Nephron (organoid): ENCODE results near the gene DNER.
"Not testable (repeated sequence)": the region's sequence is repeated elsewhere in the genome, so short reads cannot be mapped to it uniquely, and the experiment has no call there.

Experiments
- H3K27ac Mint-ChIP-seq, 3 experiments: 2 replicates each; pipeline ENCODE4 v1.8.0; 2020; ENCODE audit warnings: mixed read lengths in 3 of 3, mild to moderate bottlenecking in 2 of 3, moderate library complexity in 1 of 3
- H3K27me3 Mint-ChIP-seq: 2 replicates; pipeline ENCODE4 v1.8.0; 2021; ENCODE audit warnings: low read depth, mild to moderate bottlenecking, moderate library complexity, mixed read lengths
- H3K36me3 Mint-ChIP-seq: 2 replicates; pipeline ENCODE4 v1.8.0; 2020; ENCODE audit warnings: low read depth, mixed read lengths
- H3K4me1 Mint-ChIP-seq: 2 replicates; pipeline ENCODE4 v1.8.0; 2020; ENCODE audit warnings: mixed read lengths
- H3K4me3 Mint-ChIP-seq, 3 experiments: 2 replicates each; pipeline ENCODE4 v1.8.0; 2020; ENCODE audit warnings: mild to moderate bottlenecking in 3 of 3, mixed read lengths in 3 of 3, moderate library complexity in 2 of 3
- H3K9me3 Mint-ChIP-seq: 2 replicates; pipeline ENCODE4 v1.8.0; 2020; ENCODE audit warnings: mixed read lengths
- TF ChIP-seq, protein P1 (sequence below), 3 experiments: fragments of 200-600 bp; sonication (generic); IDR thresholded peaks; one replicate each; pipeline ENCODE4 v1.5.0; 2021; ENCODE audit warnings: antibody characterized with exemption in 3 of 3; ENCODE audit not compliant: unreplicated experiment in 3 of 3

The DNER gene

DNA sequence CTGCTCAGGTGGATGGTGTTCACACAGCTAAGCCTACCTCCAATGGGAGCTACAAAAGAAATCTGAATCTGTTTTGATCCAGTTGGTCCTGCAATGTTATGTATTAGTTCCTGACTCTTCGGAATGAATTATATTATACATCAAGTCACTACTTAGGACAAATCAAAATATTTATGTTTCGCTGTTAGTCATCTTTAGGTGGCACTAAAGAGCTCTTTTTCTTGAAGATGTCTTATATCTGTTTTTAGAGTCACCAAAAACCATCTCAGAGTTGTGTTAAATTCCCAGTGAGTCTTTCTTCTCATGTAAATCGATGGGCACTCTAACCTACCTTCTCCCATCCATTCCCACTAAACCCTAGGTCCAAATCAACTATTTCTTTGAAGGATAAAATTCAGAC is 2.2 kb downstream of the DNER start:
- no peak overlapping the region for H3K27ac Mint-ChIP-seq

DNA sequence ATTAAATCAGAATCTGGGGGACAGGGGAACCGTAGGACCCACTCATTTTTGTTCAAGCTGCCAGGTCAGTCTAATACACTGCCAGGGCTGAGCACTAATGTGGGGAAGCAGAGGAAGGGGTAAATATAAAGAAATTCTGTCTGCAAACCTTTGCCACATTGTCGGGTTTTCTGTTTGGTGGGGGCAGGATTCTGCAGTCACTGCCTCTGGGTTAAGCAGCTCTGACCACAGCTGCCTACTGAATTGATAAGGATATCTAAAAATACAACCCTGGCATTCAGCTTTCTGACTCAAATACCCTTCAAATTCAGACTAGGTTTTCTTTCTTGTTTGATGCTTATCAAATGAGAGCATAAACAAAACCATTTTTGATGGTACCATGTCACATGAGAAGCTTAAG is 6.0 kb downstream of the DNER start:
- H3K4me3 Mint-ChIP-seq, result no peak overlapping the region
- H3K9me3 Mint-ChIP-seq, result peaks cover 7% of the 10 kb centered on the region
- H3K27ac Mint-ChIP-seq, result no peak overlapping the region
- peaks cover 4% of the 10 kb centered on the region for H3K4me1 Mint-ChIP-seq
- H3K36me3 Mint-ChIP-seq, result no peaks in the 10 kb centered on the region
- TF ChIP-seq, protein P1, sequence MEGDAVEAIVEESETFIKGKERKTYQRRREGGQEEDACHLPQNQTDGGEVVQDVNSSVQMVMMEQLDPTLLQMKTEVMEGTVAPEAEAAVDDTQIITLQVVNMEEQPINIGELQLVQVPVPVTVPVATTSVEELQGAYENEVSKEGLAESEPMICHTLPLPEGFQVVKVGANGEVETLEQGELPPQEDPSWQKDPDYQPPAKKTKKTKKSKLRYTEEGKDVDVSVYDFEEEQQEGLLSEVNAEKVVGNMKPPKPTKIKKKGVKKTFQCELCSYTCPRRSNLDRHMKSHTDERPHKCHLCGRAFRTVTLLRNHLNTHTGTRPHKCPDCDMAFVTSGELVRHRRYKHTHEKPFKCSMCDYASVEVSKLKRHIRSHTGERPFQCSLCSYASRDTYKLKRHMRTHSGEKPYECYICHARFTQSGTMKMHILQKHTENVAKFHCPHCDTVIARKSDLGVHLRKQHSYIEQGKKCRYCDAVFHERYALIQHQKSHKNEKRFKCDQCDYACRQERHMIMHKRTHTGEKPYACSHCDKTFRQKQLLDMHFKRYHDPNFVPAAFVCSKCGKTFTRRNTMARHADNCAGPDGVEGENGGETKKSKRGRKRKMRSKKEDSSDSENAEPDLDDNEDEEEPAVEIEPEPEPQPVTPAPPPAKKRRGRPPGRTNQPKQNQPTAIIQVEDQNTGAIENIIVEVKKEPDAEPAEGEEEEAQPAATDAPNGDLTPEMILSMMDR (IDR thresholded peaks at IDR 0.05; ENCODE audit: unreplicated experiment in 3 of 3), result no peak
- peaks cover 62% of the 10 kb centered on the region for H3K27me3 Mint-ChIP-seq

More for the DNA sequence above, 2.2 kb downstream of the DNER start:
- Mint-ChIP-seq H3K36me3 (no peaks in the 10 kb centered on the region), H3K27me3 (peaks cover 80% of the 10 kb centered on the region), H3K4me1 (peaks cover 10% of the 10 kb centered on the region), H3K9me3 (peaks cover 7% of the 10 kb centered on the region), H3K4me3 (peak overlapping the region; percentile 53 to 84 (median 80))
- TF ChIP-seq, protein P1 (IDR thresholded peaks at IDR 0.05; ENCODE audit: unreplicated experiment in 3 of 3), result no peak

DNA sequence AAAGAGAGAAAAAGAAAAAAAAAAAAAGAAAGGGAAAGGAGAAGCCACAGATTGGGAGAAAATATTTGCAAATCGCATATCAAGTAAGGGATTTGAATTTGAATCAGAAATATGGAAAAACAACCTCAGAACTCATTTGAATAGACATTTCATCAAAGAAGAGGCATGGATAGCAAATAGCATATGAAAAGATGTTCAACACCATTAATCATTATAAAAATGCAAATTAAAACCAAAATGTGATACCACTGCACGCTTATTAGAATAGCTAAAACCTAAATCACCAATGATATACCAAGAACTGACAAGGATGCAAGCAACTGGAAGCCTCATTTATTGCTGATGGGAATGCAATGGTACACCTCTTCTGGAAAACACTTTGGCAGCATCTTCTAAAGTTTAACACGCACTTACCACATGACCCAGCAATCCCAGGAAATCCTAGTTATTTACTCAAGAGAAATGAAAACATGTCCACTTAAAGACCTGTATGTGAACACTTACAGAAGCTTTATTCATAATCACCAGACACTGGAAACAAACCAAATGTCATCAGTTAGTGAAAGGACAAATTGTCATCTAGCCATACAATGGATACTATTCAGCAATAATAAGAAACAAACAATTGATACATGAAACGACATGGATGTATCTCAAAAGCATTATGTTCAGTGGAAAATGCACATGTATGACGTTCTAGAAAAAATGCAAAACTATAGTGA is 10.3 kb downstream of the DNER start:
- Mint-ChIP-seq H3K27ac (no peak overlapping the region), H3K9me3 (no peaks in the 10 kb centered on the region), H3K27me3 (peaks cover 24% of the 10 kb centered on the region), H3K36me3 (no peaks in the 10 kb centered on the region), H3K4me3 (no peak overlapping the region), H3K4me1 (no peaks in the 10 kb centered on the region)
- TF ChIP-seq, protein P1 (IDR thresholded peaks at IDR 0.05; ENCODE audit: unreplicated experiment in 3 of 3), result no peak

DNA sequence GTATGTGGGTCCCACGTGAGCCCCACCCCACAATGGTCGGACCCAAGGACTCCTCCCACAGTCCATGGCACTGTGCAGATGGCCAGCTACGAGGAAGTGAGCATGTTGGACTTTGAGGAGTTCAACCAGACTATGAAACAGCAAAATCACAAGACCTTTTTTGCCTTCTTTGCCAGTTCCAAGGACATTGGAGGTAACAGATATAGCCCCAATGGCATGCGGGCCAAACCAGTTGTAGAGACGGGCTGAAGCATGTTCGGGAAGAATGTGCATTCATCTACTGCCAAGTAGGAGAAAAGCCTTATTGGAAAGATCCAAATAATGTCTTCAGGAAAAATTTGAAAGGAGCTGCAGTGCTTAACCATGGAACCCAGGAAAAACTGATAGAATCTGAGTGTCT is 12.6 kb downstream of the DNER start:
- H3K4me3 Mint-ChIP-seq, result no peak overlapping the region
- no peaks in the 10 kb centered on the region for H3K9me3 Mint-ChIP-seq
- TF ChIP-seq, protein P1 (IDR thresholded peaks at IDR 0.05; ENCODE audit: unreplicated experiment in 3 of 3), result no peak
- no peaks in the 10 kb centered on the region for H3K4me1 Mint-ChIP-seq
- no peaks in the 10 kb centered on the region for H3K36me3 Mint-ChIP-seq
- H3K27me3 Mint-ChIP-seq, result peaks cover 16% of the 10 kb centered on the region
- no peak overlapping the region for H3K27ac Mint-ChIP-seq

DNA sequence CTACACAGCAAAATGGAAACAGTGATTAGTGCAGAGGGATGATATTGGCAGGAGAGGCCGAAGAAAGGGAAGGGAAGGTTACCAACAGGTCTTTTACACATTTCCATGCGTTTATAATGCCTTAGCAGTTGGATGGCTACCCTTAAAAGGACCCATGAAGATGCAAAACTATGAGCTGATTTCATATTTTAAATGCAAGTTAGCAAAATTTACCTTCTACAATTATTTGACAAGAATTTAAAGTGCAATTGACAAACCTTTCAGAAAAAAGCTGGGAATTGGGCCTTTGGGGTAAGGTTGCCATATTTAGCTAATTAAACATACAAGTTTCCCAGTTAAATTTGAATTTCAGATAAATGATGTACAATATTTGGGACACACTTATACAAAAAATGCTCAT is 13.3 kb downstream of the DNER start:
- Mint-ChIP-seq H3K4me1 (no peaks in the 10 kb centered on the region), H3K36me3 (no peaks in the 10 kb centered on the region), H3K27ac (no peak overlapping the region), H3K4me3 (no peak overlapping the region), H3K9me3 (no peaks in the 10 kb centered on the region), H3K27me3 (peaks cover 19% of the 10 kb centered on the region)
- TF ChIP-seq, protein P1 (IDR thresholded peaks at IDR 0.05; ENCODE audit: unreplicated experiment in 3 of 3), result no peak

DNA sequence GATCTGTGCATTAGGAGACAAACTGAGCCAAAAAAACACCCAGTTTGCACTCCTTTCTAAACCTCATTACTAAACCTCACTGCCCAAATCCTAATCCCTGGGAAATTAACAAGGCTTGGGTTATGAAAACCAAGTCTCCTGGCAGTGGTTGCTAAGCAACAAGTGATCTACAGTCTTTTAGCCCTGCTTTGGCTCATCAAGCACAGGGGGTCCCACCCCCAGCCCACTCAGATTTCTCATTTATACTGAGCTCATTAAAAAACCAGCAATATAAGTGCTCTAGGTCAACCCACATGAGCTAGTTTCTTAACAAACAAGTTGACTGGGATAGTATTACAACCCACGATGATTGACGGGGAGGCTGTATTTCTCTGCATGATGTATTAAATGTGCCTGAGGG is 18.4 kb downstream of the DNER start:
- Mint-ChIP-seq H3K27ac (peak overlapping the region in 1 of 3 experiments; percentile 64), H3K36me3 (no peaks in the 10 kb centered on the region), H3K4me3 (no peak overlapping the region), H3K4me1 (no peaks in the 10 kb centered on the region), H3K27me3 (peaks cover 5% of the 10 kb centered on the region), H3K9me3 (peaks cover 7% of the 10 kb centered on the region)
- TF ChIP-seq, protein P1 (IDR thresholded peaks at IDR 0.05; ENCODE audit: unreplicated experiment in 3 of 3), result no peak

DNA sequence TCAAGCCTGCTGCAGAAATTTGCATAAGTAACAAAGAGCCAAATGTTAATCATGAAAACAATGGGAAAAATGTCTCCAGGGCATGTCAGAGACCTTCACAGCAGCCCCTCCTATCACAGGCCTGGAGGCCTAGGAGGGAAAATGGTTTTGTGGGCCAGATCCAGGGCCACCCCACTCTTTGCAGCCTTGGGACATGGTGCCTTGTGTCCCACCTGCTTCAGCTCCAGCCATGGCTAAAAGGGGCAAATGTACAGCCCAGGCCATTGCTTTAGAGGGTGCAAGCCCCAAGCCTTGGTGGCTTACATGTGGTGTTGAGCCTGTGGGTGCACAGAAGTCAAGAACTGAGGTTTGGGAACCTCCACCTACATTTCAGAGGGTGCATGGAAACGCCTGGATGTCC is 20.5 kb downstream of the DNER start:
- H3K36me3 Mint-ChIP-seq, H3K4me1 Mint-ChIP-seq, H3K4me3 Mint-ChIP-seq, H3K9me3 Mint-ChIP-seq, H3K27ac Mint-ChIP-seq, H3K27me3 Mint-ChIP-seq: not testable (repeated sequence)
